Anterior cingulate cortex (tissue), 58 donors: Measurements from ENCODE around the gene ELAVL1.
"Not testable (repeated sequence)": the region's sequence is repeated elsewhere in the genome, so short reads cannot be mapped to it uniquely, and the experiment has no call there.

Source experiments
- DNase-seq, 58 donors: peaks; one replicate each; lab custom pipeline; 2025; lab: John Stamatoyannopoulos, UW

The ELAVL1 gene

DNA sequence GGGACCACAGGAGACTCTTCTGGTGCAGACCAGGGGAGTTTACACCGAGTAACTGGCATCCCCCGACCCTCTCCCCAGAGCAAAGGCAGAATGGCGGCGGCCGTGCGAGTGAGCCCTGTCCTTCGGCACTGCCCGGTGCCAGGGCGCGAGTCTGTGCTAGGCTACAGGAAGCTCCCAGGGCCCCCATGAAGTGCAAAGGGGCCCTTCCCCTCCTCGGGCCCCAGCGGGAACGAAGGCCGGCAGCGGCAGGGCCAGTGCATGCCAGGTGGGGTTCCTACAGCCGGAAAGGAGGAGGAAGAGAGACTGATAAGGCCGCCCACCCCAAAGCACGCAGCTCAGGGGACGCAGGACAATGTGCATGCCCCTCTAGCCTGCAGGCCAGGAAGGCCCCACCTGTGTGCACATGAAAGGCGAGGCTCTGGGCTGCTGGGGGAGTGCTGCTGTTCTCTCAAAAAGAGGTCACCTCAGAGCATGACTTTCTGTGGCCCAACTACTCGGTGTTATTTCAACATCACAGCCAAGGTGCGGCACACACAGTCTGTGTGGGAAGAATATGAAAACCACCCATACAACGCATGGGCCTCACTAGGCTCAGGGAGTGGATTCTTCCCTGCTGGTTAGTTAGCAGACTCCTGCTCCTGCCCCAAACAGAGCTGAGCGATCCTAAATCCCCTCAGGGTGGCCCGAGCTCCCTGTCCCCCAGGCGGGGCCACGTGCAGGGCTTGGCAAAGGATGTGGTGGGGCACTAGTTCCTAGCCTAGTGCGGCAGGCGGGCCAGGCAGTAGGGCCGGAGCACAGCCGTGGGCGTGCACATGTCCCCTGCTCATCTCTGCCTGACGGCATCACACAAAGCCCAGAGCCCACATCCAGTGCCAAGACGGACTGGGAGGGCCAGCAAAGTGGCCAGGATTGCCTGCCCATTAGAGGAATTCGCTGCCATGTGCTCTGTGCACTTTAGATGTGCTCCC, 33.6 kb downstream of the ELAVL1 start:
- peak in 5 of 58 donors; percentile 6 to 16 (median 8) for DNase-seq

DNA sequence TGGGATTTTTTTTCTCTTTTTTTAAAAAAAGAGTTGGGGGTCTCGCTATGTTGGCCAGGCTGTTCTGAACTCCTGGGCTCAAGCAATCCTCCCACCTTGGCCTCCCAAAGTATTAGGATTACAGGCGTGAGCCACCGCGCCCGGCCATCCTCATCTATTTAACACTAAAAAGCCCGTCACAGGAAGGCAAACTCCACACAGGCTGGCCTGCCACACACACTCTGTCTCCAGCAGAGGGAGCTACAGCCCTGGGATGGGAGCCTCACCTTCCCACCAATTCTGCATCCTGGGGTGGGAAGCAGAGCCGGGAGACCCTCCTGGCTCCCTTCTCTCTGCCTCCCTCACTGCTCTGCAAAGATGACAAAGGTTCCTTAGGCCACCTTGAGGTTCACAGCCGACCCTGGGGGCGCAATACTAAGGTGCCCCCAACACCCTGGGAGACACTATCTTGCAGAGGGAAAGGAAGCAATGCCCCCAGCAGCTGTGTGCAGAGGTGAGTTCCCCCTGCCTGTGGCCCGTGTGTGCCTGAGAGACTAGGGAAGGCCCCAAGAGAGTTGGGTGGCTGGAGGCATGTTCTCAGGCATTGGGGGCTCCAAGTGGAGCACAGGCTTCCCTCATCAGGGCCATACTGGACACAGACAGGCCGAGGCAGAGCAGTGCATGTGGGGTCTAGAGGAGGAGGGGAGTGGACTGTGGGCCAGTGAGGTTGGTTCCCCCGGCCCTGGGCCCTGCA, 34.6 kb downstream of the ELAVL1 start:
- peak in 20 of 58 donors; percentile 5 to 42 (median 15) for DNase-seq

DNA sequence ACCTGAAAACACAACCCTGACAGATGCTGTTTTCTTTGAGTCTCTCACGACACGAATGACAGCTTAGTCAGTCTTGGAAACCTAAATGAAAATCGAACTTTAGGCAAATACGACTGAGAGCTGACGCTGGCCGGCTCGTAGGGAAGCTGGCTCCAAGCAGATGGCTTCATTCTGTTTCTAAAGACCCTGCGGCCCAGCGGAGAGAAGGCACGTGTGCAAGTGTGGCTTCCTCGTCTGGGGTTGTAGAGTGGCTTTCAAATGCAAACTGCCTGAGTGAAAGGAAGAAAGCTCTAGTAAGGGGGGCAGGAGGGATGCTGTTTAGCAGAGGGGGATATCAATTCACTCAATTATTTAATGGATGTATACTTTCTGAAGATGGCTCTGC, 35.9 kb downstream of the ELAVL1 start:
- DNase-seq, result peak in 2 of 58 donors; percentile 9 to 24

DNA sequence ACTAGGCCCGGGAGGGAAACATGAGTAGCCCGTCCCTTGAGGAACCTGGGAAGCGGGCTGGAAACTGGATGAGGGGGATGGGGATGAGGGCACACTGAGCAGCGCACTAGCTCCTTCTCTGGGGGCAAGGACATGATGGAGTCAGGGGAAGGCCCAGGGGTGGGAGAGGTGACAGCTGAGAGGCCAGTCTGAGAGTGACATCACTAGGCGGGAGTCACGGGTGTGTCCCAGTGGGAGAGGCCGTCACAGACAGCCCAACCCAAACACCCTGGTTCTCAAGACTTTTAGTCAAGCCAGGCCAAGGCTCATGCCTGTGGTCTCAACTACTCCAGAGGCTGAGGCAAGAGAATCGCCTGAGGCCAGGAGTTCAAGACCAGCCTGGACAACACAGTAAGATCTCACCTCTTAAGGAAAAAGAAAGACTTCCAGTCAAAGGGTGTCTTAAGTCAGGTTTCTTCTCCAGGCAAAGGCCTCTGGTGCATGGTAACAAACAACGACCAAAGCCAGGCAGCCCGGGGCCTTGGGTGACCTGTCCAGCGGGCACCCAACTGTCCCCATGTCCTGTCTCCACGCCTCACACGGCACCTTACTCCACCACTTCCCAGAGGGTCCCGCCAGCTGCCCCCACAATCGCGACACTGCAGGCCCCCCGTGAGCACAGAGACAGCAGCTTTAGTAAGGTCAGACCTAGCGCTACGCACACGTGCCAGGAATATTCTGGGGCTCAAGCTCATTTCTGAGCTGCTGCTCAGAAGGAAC, 36.5 kb downstream of the ELAVL1 start:
- DNase-seq, result no peak

DNA sequence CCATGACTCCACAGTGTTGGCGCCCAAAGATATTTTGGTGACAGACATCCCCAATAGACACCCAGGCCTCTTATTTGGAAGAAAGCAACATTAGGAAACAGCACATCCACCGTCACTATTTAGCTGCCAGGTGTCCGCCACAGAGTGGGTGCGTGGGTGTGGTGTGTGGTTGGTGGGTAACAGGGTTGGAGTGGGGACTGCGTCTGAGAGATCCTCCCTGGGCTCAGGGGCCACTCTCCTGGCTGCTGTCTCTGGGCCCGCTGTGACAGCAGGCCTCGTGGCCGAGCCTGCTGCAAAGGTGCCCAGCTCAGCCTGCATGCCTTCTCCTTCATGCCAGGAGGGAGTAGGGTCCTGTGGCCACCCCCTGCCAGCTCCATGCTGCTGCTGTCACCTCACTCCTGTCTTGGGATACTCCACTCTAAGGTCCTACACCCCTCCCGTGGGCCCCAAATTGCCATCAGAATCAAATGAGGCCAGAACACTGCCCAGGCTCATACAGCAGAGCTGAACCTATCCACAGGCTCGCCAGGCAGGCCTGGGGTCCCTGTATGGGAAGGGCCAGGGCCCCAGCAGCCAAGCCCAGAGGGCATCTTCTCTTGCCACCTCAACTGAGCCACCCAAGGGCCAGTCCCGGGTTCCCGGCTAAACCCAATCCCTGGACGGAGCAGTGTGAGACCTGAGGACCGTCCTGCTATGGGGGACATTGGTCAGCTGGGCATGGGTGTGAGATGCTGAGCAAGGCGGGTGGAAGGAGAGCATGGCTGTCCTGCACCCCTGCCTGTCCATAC, 37.2 kb downstream of the ELAVL1 start:
- no peak for DNase-seq

DNA sequence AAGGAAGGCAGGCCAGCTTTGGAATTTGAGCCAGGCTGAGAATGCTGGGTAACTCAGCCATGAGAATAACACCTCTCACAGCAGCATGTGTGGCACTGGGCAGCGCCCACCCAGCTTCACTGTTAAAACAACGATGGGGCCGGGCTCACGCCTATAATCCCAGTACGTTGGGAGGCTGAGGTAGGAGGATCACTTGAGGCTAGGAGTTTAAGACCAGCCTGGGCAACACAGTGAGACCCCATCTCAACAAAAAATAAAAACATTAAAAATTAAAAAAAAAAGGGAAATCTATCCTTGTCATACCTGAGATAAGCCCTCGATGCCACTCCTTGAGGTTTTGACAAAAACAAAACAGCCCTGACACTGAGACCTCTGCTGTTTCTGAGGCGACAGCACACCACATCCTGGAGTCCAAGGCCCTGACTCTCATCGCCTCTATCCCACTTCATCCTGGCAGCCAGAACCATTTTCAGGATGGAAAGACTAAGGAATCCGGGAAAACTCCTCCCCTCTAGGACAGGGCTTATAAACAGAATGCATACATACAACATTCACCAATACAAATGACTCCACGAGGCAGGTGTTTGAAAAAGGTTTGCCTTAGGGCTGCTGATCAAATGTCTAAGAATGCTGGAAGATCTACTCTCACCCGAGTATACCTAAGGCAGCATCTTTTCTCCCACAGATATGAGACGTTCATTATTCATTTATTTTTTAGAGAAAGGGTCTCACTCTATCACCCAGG, 39.3 kb downstream of the ELAVL1 start:
- peak in 1 of 58 donors; percentile 8 for DNase-seq

DNA sequence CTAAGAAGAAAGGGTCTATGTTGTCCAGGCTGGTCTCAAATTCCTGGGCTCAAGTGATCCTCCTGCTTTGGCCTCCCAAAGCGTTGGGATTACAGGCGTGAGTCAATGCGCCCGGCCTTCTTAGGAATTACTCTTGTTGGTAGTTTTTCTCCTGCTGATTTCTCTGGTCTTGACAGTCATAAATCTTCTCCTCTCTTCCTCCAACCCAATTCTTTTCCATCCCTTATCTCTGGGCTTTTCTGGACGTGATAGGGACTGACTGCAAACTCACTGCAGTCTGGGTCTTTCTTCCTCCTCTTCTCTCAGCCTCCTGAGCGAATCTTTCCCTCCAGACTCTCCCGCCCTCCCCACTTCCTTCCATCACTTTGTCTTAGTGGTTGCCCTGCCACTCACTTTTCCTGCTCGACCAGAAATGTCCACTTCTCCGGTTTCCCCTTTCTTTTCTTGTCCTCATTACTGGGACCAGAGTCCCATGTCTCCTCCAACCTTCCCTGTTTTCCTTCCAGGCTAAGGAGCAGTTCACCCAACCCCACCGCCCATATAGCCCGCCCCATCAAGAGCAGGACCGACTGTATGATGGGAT, 40.1 kb downstream of the ELAVL1 start:
- DNase-seq, result no peak

DNA sequence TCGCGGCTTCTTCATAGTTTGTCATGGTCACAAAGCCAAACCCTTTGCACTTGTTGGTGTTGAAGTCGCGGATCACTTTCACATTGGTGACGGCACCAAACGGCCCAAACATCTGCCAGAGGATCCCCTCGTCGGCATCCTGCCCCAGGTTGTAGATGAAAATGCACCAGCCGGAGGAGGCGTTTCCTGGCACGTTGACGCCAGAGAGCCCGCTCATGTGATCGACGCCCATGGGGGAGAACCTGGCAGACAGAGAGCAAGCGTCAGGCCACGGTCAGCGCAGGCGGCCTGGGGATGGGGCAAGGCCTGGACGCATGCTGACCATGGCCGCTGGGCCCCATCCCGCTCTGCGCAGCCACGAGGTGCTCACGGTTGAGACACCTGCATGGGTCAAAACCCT, 41.9 kb downstream of the ELAVL1 start:
- no peak for DNase-seq

DNA sequence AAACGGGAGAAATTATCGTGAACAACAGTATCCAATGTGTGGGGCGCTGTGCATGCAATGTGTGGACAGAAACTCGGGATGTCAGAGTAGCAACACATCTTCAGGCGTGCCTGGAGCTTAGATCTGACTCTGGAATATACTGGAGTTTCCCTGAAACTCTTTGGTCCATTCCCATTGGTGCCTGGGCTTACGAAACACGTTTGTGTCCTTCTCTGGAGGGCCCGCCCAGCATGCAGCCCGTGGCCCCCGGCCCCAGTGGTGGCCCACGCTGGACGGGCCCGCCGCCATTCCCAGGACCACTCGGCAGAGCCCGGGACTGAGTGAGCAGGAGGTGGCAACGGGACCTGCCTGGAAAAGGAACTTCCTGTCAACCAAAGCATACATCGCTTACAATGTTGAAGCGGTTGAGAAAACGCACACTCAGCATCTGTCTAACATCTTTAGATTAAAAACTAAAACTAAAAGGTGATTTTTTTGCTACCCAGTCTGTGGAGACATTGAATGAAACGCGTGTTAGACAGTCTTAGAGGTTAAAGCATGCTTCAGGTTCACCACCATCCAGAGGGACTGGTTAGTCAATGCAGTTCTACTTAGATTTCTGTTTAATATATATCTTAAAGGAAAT, 42.7 kb downstream of the ELAVL1 start:
- DNase-seq, result no peak

DNA sequence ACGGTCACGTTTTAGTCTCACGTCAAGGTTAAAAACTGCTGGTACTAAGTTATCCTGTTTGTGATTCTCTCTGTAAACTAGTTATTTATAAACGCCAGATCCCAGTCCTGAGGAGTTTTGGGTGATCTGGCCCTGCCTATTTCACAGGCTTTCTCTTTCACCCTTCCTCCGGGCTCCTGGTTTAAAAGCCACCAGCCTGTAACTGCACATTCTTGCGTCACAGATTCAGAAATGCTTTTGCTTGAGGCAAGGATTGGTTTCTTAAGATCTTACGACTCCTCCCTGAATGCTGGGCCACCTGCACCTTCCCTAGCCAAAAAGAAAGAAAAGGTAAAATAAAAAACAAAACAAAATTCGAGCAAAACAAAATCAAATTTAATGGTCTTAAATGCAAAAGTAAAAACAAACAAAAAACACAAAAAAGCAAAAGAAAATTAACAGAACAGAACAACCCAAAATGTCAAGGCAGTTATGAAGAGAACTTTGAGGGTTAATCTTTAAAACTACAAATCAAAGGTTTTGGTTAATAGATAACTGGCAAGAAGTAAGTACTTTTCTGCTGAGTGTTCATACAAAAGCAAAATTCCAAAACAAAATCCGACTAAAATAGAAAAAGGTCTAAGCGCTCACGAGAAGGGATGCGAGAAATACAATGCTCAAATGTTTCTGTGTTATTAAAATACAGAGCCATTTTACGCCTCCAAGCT, 43.4 kb downstream of the ELAVL1 start:
- DNase-seq, result no peak

DNA sequence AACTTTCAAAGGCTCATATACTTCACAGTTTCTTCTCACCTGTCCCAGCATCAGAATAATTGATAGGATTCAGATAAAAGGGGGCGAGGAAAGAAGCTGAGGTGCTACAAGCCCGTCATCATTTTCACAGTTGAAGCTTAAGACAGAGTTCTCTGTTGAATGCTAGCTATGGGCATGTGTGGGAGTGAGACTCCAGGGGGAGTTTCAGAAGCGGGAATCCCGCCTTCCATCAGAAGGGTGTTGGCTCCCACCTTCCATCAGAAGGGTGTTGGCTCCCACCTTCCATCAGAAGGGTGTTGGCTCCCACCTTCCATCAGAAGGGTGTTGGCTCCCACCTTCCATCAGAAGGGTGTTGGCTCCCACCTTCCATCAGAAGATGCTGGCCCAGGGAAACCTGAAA, 44.4 kb downstream of the ELAVL1 start:
- DNase-seq, result not testable (repeated sequence)

DNA sequence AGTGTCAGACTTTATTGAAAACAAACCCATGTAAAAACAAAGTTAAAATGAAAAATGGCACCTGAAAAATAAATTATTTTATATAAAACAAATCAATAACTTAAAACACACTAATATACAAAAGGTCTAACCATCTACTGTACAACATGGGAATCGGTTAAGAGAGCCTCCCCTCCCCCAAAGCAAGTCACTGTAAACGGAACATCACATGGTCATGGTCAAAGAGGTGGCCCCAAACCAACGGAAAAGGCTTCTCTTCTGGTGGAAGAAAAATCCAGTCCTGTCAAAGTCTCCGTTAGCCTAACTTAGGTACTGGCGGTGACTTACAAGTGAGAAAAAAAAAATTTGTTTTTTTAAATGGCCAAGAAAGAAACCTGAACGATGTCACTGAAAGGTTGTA, 46.2 kb downstream of the ELAVL1 start:
- DNase-seq, result no peak

DNA sequence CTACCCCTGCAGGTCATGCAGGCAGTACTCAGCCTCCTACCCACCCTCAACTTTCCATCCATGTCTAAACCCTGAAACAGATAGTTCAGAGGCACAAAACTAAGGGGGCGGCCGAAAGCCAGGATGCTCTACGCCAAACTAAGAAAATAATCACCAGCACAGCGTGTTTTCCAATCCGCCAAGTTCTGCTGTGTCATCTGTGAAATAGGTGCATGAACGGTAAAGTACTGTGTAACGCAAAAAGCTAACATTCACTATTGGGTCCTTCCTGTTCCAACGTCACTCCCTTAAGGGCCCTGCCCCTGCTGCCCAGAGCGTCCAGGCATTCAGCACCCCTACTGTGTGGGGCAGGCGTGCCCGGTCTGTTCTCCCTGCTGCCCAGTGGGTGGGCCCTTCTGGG, 49.7 kb downstream of the ELAVL1 start:
- DNase-seq, result no peak

DNA sequence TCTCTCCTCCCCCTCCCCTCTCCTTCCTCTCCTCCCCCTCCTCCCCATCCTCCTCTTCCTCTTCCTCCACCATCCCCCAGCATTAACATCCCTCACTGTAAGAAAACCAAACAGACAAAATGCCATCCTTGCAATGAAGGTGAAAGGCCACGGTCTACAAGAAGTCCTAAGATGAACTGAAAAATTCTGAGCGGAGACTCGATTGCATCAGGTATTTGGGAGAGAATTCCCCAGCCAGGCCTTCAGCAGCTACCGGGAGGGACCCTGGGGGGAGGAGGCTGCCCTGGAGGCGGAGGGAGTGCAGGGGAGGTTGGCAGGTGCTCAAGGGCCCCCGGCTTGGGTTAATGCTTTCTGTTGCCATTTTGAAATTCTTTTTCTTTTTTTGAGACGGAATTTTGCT, 51.9 kb downstream of the ELAVL1 start:
- no peak for DNase-seq

DNA sequence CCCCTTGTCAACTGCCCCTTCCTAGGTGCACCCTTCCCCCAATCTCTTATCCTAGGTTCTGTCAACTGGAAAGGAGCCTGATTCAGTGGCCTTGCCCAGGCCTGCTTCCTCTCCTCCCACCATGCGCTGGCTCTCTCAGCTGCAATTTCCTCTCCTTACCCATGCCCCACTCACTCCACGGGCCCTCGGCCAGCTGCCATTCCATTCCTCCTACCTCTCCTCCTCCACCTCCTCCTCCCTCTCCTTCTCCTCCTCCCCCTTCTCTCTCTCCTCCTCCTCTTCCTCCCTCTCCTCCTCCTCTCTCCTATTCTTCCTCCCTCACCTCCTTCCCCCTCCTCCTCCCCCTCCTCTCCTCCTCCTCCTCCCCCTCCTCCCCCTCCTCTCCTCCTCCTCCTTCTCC, 52.4 kb downstream of the ELAVL1 start:
- DNase-seq, result no peak

DNA sequence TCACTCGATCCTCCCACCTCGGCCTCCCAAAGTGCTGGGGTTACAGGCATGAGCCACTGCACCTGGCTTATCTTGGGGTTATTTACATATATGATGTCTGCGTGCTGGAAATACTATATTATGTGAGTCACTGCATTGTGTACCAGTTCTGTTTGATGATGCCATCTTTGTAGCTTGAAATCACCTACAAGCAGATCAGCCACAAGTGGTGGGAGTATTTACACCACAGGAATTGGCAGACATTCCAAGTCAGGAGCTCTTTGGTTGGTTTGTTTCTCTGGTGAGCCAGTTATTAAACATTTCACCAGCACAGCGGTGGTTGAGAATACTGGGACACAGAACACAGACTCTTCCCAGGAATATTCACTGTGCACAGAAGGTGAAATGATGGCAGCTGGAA, 57.5 kb downstream of the ELAVL1 start:
- DNase-seq, result peak in 3 of 58 donors; percentile 13 to 32 (median 17)

DNA sequence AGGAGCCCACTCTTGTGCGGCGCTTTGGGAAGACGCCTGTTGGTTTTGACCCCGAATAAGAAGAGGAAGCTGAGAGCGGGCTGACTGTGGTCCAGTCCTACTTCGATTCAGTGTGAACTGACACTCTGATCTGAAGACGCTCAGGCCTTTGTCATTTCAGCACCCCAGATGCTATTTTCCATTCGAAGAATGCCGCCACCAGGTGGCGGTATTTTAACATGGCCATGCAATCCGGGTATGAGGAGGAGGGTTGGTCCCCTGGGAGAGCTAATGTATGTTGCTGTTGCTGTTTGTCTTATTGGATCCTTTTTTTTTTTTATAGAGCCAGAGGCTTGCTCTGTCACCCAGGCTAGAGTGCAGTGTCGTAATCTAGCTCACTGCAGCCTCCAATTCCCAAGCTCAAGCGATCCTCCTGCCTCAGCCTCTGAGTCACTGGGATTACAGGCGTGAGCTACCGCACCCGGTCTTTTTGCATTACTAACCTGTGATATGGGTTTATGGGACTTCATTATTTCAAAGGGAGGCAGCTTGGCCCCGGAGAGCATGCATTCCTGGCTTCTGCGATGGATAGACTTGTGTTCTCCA, 61.2 kb downstream of the ELAVL1 start:
- peak in 54 of 58 donors; percentile 47 to 88 (median 78) for DNase-seq
